Neural progenitor cell (in vitro differentiated cells): ENCODE results near the gene BSDC1. TPM values are rescaled to one million over a fixed set of nuclear protein-coding genes. Genes with fewer than 3 reads are reported as not detected.

Experiments
- DNase-seq: peaks from one replicate; pipeline ENCODE4 v3.0.0-alpha.2; 2016; ENCODE audit warnings: low spot score
- H2AFZ ChIP-seq: fragments of 200-600 bp; sonication (generic); replicated peaks from 2 replicates; pipeline ENCODE4 v1.6.1; 2016; ENCODE audit warnings: antibody characterized with exemption
- H3F3A ChIP-seq: fragments of 200-600 bp; sonication (generic); 2 replicates; pipeline ENCODE4 v1.6.1; 2016; ENCODE audit warnings: antibody characterized with exemption, low read depth
- H3K27ac ChIP-seq: fragments of 200-600 bp; sonication (generic); 2 replicates; pipeline ENCODE4 v1.5.1; 2016; ENCODE audit warnings: mild to moderate bottlenecking
- H3K27me3 ChIP-seq: fragments of 200-600 bp; sonication (generic); 2 replicates; pipeline ENCODE4 v1.6.1; 2016; ENCODE audit warnings: mild to moderate bottlenecking, moderate library complexity
- H3K36me3 ChIP-seq: fragments of 200-600 bp; sonication (generic); 2 replicates; pipeline ENCODE4 v1.5.1; 2016
- H3K4me1 ChIP-seq: fragments of 200-600 bp; sonication (generic); 2 replicates; pipeline ENCODE4 v1.6.1; 2016; ENCODE audit warnings: mixed run types
- H3K4me2 ChIP-seq: fragments of 200-600 bp; sonication (generic); 2 replicates; pipeline ENCODE4 v1.6.1; 2016
- H3K4me3 ChIP-seq: fragments of 200-600 bp; sonication (generic); 2 replicates; pipeline ENCODE4 v1.5.1; 2016
- H3K79me2 ChIP-seq: fragments of 200-600 bp; sonication (generic); 2 replicates; pipeline ENCODE4 v1.6.1; 2016; ENCODE audit warnings: low read depth
- H3K9ac ChIP-seq: fragments of 200-600 bp; sonication (generic); 2 replicates; pipeline ENCODE4 v1.6.1; 2016
- H3K9me3 ChIP-seq: fragments of 200-600 bp; sonication (generic); 2 replicates; pipeline ENCODE4 v1.5.1; 2016; ENCODE audit warnings: low read depth
- H4K20me1 ChIP-seq: fragments of 200-600 bp; sonication (generic); 2 replicates; pipeline ENCODE4 v1.6.1; 2016; ENCODE audit warnings: low read depth
- H3K27ac Mint-ChIP-seq: 3 replicates; pipeline ENCODE4 v1.8.0; 2021; ENCODE audit warnings: mixed read lengths
- H3K27me3 Mint-ChIP-seq: 2 replicates; pipeline ENCODE4 v1.8.0; 2022; ENCODE audit warnings: low read depth, mild to moderate bottlenecking, inconsistent platforms, moderate library complexity, mixed read lengths; ENCODE audit not compliant: insufficient read depth
- H3K36me3 Mint-ChIP-seq: 3 replicates; pipeline ENCODE4 v1.8.0; 2021; ENCODE audit warnings: mixed read lengths
- H3K4me1 Mint-ChIP-seq: 3 replicates; pipeline ENCODE4 v1.8.0; 2021; ENCODE audit warnings: mixed read lengths
- H3K4me3 Mint-ChIP-seq: 3 replicates; pipeline ENCODE4 v1.8.0; 2021; ENCODE audit warnings: mild to moderate bottlenecking, moderate library complexity, mixed read lengths
- H3K9me3 Mint-ChIP-seq: 3 replicates; pipeline ENCODE4 v1.8.0; 2020; ENCODE audit warnings: mixed read lengths
- EZH2 ChIP-seq: fragments of 200-600 bp; sonication (generic); IDR thresholded peaks from 2 replicates; pipeline ENCODE4 v1.6.1; 2017; ENCODE audit warnings: antibody characterized with exemption, mild to moderate bottlenecking, moderate library complexity
- EZH2phosphoT487 ChIP-seq: fragments of 200-600 bp; sonication (generic); IDR thresholded peaks from 2 replicates; pipeline ENCODE4 v1.6.1; 2017; ENCODE audit warnings: antibody characterized with exemption
- total RNA-seq: library from RNA; depleted of rRNA; stranded (reverse); fragments of >200 nt; gene quantifications from 2 replicates; pipeline ENCODE4 v1.2.3, GENCODE V29; 2015; ENCODE audit warnings: low replicate concordance
- TF ChIP-seq, protein P1 (sequence below): fragments of 200-600 bp; sonication (generic); IDR thresholded peaks from 2 replicates; pipeline ENCODE4 v1.5.1; 2017; ENCODE audit warnings: antibody characterized with exemption, mild to moderate bottlenecking

BSDC1 gene
- total RNA-seq, 1 donor from 2014 or later: 47.5 TPM

DNA sequence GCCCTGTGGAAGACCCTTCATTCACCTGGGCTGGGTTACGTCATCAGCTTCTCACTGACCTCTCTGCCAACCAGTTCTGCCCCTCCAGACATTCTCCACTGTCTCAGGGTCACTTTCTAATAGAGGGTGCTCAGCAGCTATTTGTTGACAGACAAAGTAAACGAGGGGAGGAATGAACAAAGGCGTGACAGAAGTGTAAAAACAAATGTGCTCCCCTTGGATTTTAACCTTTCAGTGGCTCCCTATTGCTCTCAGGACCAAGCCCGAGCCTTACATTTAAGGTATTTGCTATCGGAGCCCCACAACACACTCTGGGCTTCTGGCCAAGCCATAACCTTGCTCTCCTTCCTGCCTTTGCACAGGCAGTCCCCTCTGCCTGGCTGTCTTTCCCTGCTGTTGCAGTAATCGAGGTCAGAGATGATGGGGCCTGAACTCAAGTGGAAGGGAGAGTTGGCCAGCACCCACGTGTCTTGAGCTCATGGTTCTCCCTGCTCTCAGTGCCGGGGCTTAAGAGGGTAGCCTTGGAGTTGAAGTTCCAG is 48.9 kb downstream of the BSDC1 start:
- no peak overlapping the region for H2AFZ ChIP-seq
- no peak overlapping the region for H3K27ac ChIP-seq
- H3K9me3 ChIP-seq: peaks cover 4% of the 10 kb centered on the region
- H3K27me3 ChIP-seq: peaks cover 6% of the 10 kb centered on the region
- no peak overlapping the region for H3K9ac ChIP-seq
- H3K36me3 Mint-ChIP-seq: no peaks in the 10 kb centered on the region
- DNase-seq: no peak
- H3K27me3 Mint-ChIP-seq: peaks cover 12% of the 10 kb centered on the region
- H3K79me2 ChIP-seq: no peaks in the 10 kb centered on the region
- H3K4me1 Mint-ChIP-seq: peaks cover 18% of the 10 kb centered on the region
- TF ChIP-seq EZH2 (no peak), EZH2phosphoT487 (no peak)
- TF ChIP-seq, protein P1, sequence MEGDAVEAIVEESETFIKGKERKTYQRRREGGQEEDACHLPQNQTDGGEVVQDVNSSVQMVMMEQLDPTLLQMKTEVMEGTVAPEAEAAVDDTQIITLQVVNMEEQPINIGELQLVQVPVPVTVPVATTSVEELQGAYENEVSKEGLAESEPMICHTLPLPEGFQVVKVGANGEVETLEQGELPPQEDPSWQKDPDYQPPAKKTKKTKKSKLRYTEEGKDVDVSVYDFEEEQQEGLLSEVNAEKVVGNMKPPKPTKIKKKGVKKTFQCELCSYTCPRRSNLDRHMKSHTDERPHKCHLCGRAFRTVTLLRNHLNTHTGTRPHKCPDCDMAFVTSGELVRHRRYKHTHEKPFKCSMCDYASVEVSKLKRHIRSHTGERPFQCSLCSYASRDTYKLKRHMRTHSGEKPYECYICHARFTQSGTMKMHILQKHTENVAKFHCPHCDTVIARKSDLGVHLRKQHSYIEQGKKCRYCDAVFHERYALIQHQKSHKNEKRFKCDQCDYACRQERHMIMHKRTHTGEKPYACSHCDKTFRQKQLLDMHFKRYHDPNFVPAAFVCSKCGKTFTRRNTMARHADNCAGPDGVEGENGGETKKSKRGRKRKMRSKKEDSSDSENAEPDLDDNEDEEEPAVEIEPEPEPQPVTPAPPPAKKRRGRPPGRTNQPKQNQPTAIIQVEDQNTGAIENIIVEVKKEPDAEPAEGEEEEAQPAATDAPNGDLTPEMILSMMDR: no peak
- no peak overlapping the region for H3K4me2 ChIP-seq
- no peak overlapping the region for H3K4me3 ChIP-seq
- H4K20me1 ChIP-seq: no peaks in the 10 kb centered on the region
- peak overlapping the region; percentile 49 for H3K27ac Mint-ChIP-seq
- no peaks in the 10 kb centered on the region for H3K36me3 ChIP-seq
- H3K9me3 Mint-ChIP-seq: peaks cover under 1% of the 10 kb centered on the region
- no peaks in the 10 kb centered on the region for H3F3A ChIP-seq
- H3K4me1 ChIP-seq: no peaks in the 10 kb centered on the region
- peak overlapping the region; percentile 47 for H3K4me3 Mint-ChIP-seq

DNA sequence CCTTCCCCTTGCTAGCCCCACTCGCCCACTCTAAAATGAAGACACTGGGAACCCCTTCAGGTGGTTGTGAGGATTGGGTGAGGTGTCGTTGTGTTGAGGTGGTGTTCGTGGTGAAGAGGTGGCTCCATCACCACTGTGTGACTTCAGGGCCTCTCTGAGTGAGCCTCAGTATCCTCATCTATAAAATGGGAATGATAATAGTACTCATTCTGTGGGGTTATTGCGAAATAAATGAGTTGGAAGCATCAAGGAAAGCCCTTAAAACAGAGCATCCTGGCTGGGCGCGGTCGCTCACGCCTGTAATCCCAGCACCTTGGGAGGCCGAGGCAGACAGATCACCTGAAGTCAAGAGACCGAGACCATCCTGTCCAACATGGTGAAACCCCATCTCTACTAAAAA is 51.5 kb downstream of the BSDC1 start:
- H2AFZ ChIP-seq: no peak overlapping the region
- peaks cover 4% of the 10 kb centered on the region for H3F3A ChIP-seq
- peaks cover 4% of the 10 kb centered on the region for H4K20me1 ChIP-seq
- no peak overlapping the region for H3K9ac ChIP-seq
- H3K36me3 ChIP-seq: no peaks in the 10 kb centered on the region
- no peaks in the 10 kb centered on the region for H3K79me2 ChIP-seq
- no peak overlapping the region for H3K27ac Mint-ChIP-seq
- no peaks in the 10 kb centered on the region for H3K9me3 ChIP-seq
- peaks cover 10% of the 10 kb centered on the region for H3K4me1 ChIP-seq
- no peak overlapping the region for H3K27ac ChIP-seq
- TF ChIP-seq, protein P1: no peak
- TF ChIP-seq EZH2phosphoT487 (no peak), EZH2 (no peak)
- peaks cover 5% of the 10 kb centered on the region for H3K27me3 Mint-ChIP-seq
- H3K4me1 Mint-ChIP-seq: peaks cover 15% of the 10 kb centered on the region
- H3K4me2 ChIP-seq: no peak overlapping the region
- H3K4me3 ChIP-seq: no peak overlapping the region
- DNase-seq: no peak
- H3K9me3 Mint-ChIP-seq: no peaks in the 10 kb centered on the region
- no peak overlapping the region for H3K4me3 Mint-ChIP-seq
- no peaks in the 10 kb centered on the region for H3K36me3 Mint-ChIP-seq
- H3K27me3 ChIP-seq: no peaks in the 10 kb centered on the region

DNA sequence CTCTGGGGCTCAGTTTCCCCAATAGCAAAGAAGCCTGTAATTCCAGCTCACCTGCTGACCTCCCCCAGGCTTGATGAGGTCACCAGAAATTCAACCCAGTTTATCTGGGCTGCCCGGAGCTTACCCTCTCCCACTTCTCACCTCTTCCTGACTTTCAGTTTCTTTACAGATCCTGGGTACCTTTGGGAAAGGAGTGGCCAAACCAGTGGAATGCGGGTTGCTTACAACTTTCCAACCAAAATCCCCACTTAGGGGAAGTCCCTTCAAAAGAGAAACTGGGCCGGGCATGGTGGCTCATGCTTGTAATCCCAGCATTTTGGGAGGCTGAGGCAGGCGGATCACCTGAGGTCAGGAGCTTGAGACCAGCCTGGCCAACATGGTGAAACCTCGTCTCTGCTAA is 52.3 kb downstream of the BSDC1 start:
- H3K4me3 Mint-ChIP-seq: no peak overlapping the region
- H3F3A ChIP-seq: peaks cover 8% of the 10 kb centered on the region
- H3K27me3 Mint-ChIP-seq: peaks cover 5% of the 10 kb centered on the region
- H3K36me3 Mint-ChIP-seq: no peaks in the 10 kb centered on the region
- peaks cover 2% of the 10 kb centered on the region for H3K27me3 ChIP-seq
- peaks cover 17% of the 10 kb centered on the region for H3K4me1 ChIP-seq
- H3K4me2 ChIP-seq: no peak overlapping the region
- no peak overlapping the region for H3K27ac Mint-ChIP-seq
- no peak overlapping the region for H3K4me3 ChIP-seq
- no peak overlapping the region for H3K9ac ChIP-seq
- no peak overlapping the region for H3K27ac ChIP-seq
- H4K20me1 ChIP-seq: peaks cover 5% of the 10 kb centered on the region
- no peaks in the 10 kb centered on the region for H3K9me3 ChIP-seq
- DNase-seq: no peak
- TF ChIP-seq EZH2phosphoT487: no peak
- no peaks in the 10 kb centered on the region for H3K36me3 ChIP-seq
- peaks cover 21% of the 10 kb centered on the region for H3K4me1 Mint-ChIP-seq
- no peaks in the 10 kb centered on the region for H3K9me3 Mint-ChIP-seq
- H2AFZ ChIP-seq: no peak overlapping the region
- H3K79me2 ChIP-seq: no peaks in the 10 kb centered on the region

DNA sequence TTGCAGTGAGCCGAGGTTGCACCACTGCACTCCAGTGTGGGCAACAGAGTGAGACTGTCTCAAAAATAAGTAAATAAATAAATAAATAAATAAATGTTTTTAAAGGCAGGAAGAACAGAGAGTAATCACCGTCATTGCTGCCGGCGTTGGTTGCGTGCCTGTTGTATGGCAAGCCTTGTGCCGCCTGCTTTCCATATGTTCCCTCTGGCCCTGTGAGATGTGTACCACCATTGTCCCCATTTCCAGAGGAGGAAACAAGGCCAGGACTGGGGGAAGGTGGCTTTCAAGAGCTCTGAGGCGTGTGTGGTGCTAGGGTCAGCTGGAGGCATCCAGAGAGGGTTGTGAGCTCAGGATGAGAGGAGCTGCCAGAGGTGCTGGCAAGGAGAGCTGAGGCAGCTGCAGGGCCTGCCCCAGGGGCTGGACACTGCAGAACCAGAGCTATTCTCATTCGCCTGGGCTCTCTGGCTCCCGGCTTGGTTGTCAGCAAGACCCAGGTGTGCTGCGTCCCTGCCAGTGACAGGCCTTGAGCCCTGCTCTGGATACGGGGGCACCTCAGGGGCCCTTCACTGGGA is 53.0 kb downstream of the BSDC1 start:
- H3K79me2 ChIP-seq: no peaks in the 10 kb centered on the region
- peaks cover 7% of the 10 kb centered on the region for H3K27me3 ChIP-seq
- no peaks in the 10 kb centered on the region for H3K36me3 ChIP-seq
- no peak overlapping the region for H3K4me2 ChIP-seq
- no peaks in the 10 kb centered on the region for H3K36me3 Mint-ChIP-seq
- H3K27me3 Mint-ChIP-seq: peaks cover 7% of the 10 kb centered on the region
- no peak overlapping the region for H3K4me3 Mint-ChIP-seq
- H3K9me3 Mint-ChIP-seq: no peaks in the 10 kb centered on the region
- H4K20me1 ChIP-seq: peaks cover 5% of the 10 kb centered on the region
- no peaks in the 10 kb centered on the region for H3K9me3 ChIP-seq
- no peak overlapping the region for H2AFZ ChIP-seq
- no peak overlapping the region for H3K27ac Mint-ChIP-seq
- H3K4me3 ChIP-seq: no peak overlapping the region
- H3K27ac ChIP-seq: no peak overlapping the region
- peaks cover 14% of the 10 kb centered on the region for H3F3A ChIP-seq
- H3K4me1 ChIP-seq: peaks cover 23% of the 10 kb centered on the region
- no peak for TF ChIP-seq EZH2
- TF ChIP-seq, protein P1: no peak
- TF ChIP-seq EZH2phosphoT487: no peak
- DNase-seq: no peak
- H3K9ac ChIP-seq: no peak overlapping the region
- H3K4me1 Mint-ChIP-seq: peaks cover 19% of the 10 kb centered on the region
